ENCODE measurements around the gene LGR6. TPM values are rescaled to one million over a fixed set of nuclear protein-coding genes. Genes with fewer than 3 reads are reported as not detected.

Gene LGR6
- total and polyA plus RNA-seq, 10 of the 15 experiments (the other 5 are each of a cell fraction or from before 2014, with no cell fraction given) = not detected

- ChIA-PET CTCF (no interaction called here), POLR2A (no interaction called here), RAD21 (ENCODE audit: unreplicated experiment) (no interaction called here), SMC1A (ENCODE audit: uncharacterized antibody, unreplicated experiment) (no interaction called here)
- no peak overlapping the region for H3K27ac ChIP-seq (ENCODE audit: control insufficient read depth, insufficient read depth)
- in situ Hi-C loops (cut with MboI) = no loop called here
- peaks cover 10 to 11% of the 10 kb centered on the region in 2 experiments for H3K27me3 ChIP-seq (replicated peaks in 1 of 2; ENCODE audit: control insufficient read depth in 2 of 2, insufficient read depth in 2 of 2, low read length in 1 of 2)
- intact Hi-C loops (cut with micrococcal nuclease; ENCODE audit: unreplicated experiment) = loop anchor here (10.0 kb wide), 1 partner anchor 77 kb away; no protein-coding TSS in a partner anchor
- 31% methylated on average over 7 of the region's 7 CpGs for WGBS (ENCODE audit: insufficient coverage, insufficient replicate concordance, low lambda C conversion rate, missing lambda C conversion rate)
- H3K9me3 ChIP-seq (replicated peaks; ENCODE audit: control insufficient read depth, insufficient read depth, low read length) = no peaks in the 10 kb centered on the region
- ATAC-seq = no peak
- peak; percentile 89 for FAIRE-seq
- no peaks in the 10 kb centered on the region for H3K79me2 ChIP-seq (ENCODE audit: control insufficient read depth, insufficient read depth, low read length)
- TF ChIP-seq RELA (IDR thresholded peaks at IDR 0.05; ENCODE audit: borderline replicate concordance, partially characterized antibody) (no peak), CEBPZ (IDR thresholded peaks at IDR 0.05; ENCODE audit: low read depth, low read length) (no peak), JUNB (IDR thresholded peaks at IDR 0.05) (no peak)
- no peak overlapping the region for H3K4me2 ChIP-seq (ENCODE audit: control insufficient read depth, insufficient read depth)
- no peaks in the 10 kb centered on the region for H4K20me1 ChIP-seq (ENCODE audit: control insufficient read depth, insufficient read depth)
- H3K36me3 ChIP-seq (ENCODE audit: control insufficient read depth in 2 of 2, insufficient read depth in 2 of 2, low read length in 1 of 2) = no peaks in the 10 kb centered on the region
- H3K4me3 ChIP-seq = no peak overlapping the region
- no peak for DNase-seq (ENCODE audit: low read depth, low spot score)
- H2AFZ ChIP-seq (ENCODE audit: control insufficient read depth, low read depth, low read length) = no peak overlapping the region
- H3K4me1 ChIP-seq (ENCODE audit: control insufficient read depth, insufficient read depth, low read length) = no peaks in the 10 kb centered on the region
- H3K9ac ChIP-seq (ENCODE audit: control insufficient read depth, insufficient read depth, low read length) = no peak overlapping the region
- BruUV-seq (replicated peaks) = no TSS peak
Observed at GRCh38 chr1:202197653-202198365, 4.2 kb downstream of the LGR6 start.

- H3K4me1 ChIP-seq (ENCODE audit: control insufficient read depth, insufficient read depth, low read length) = no peaks in the 10 kb centered on the region
- no peaks in the 10 kb centered on the region for H3K79me2 ChIP-seq (ENCODE audit: control insufficient read depth, insufficient read depth, low read length)
- ChIA-PET POLR2A (no interaction called here), CTCF (no interaction called here), SMC1A (ENCODE audit: uncharacterized antibody, unreplicated experiment) (no interaction called here), RAD21 (ENCODE audit: unreplicated experiment) (no interaction called here)
- no peak overlapping the region for H3K4me3 ChIP-seq
- DNase-seq (ENCODE audit: low read depth, low spot score) (no peak), ATAC-seq (no peak), FAIRE-seq (no peak)
- H3K36me3 ChIP-seq (ENCODE audit: control insufficient read depth in 2 of 2, insufficient read depth in 2 of 2, low read length in 1 of 2) = no peaks in the 10 kb centered on the region
- no peak overlapping the region for H3K27ac ChIP-seq (ENCODE audit: control insufficient read depth, insufficient read depth)
- no TSS peak for BruUV-seq (replicated peaks)
- H4K20me1 ChIP-seq (ENCODE audit: control insufficient read depth, insufficient read depth) = no peaks in the 10 kb centered on the region
- intact Hi-C loops (cut with micrococcal nuclease; ENCODE audit: unreplicated experiment) = loop anchor here (10.0 kb wide), 1 partner anchor 76 kb away; no protein-coding TSS in a partner anchor
- H3K27me3 ChIP-seq (replicated peaks in 1 of 2; ENCODE audit: control insufficient read depth in 2 of 2, insufficient read depth in 2 of 2, low read length in 1 of 2) = peaks cover 7 to 9% of the 10 kb centered on the region in 2 experiments; a peak in 3 of 4 replicates
- no peak overlapping the region for H2AFZ ChIP-seq (ENCODE audit: control insufficient read depth, low read depth, low read length)
- H3K9ac ChIP-seq (ENCODE audit: control insufficient read depth, insufficient read depth, low read length) = no peak overlapping the region
- WGBS (ENCODE audit: insufficient coverage, insufficient replicate concordance, low lambda C conversion rate, missing lambda C conversion rate) = 13% methylated on average over 1 of the region's 1 CpG
- in situ Hi-C loops (cut with MboI) = no loop called here
- no peaks in the 10 kb centered on the region for H3K9me3 ChIP-seq (replicated peaks; ENCODE audit: control insufficient read depth, insufficient read depth, low read length)
- no peak overlapping the region for H3K4me2 ChIP-seq (ENCODE audit: control insufficient read depth, insufficient read depth)
- no peak for TF ChIP-seq ATF2 (IDR thresholded peaks at IDR 0.05; ENCODE audit: low read length)
- TF ChIP-seq SREBF2 (IDR thresholded peaks at IDR 0.05; ENCODE audit: low read length) = no peak
- no peak for TF ChIP-seq SREBF1 (IDR thresholded peaks at IDR 0.05; ENCODE audit: low read length)
- TF ChIP-seq, protein P1, sequence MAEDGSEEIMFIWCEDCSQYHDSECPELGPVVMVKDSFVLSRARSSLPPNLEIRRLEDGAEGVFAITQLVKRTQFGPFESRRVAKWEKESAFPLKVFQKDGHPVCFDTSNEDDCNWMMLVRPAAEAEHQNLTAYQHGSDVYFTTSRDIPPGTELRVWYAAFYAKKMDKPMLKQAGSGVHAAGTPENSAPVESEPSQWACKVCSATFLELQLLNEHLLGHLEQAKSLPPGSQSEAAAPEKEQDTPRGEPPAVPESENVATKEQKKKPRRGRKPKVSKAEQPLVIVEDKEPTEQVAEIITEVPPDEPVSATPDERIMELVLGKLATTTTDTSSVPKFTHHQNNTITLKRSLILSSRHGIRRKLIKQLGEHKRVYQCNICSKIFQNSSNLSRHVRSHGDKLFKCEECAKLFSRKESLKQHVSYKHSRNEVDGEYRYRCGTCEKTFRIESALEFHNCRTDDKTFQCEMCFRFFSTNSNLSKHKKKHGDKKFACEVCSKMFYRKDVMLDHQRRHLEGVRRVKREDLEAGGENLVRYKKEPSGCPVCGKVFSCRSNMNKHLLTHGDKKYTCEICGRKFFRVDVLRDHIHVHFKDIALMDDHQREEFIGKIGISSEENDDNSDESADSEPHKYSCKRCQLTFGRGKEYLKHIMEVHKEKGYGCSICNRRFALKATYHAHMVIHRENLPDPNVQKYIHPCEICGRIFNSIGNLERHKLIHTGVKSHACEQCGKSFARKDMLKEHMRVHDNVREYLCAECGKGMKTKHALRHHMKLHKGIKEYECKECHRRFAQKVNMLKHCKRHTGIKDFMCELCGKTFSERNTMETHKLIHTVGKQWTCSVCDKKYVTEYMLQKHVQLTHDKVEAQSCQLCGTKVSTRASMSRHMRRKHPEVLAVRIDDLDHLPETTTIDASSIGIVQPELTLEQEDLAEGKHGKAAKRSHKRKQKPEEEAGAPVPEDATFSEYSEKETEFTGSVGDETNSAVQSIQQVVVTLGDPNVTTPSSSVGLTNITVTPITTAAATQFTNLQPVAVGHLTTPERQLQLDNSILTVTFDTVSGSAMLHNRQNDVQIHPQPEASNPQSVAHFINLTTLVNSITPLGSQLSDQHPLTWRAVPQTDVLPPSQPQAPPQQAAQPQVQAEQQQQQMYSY (CRISPR knock-in tag; IDR thresholded peaks at IDR 0.05) = no peak
Observed at GRCh38 chr1:202198366-202198724, 4.7 kb downstream of the LGR6 start.
